HG03159 (cell line): Measurements from ENCODE around the gene ZNF860.

Experiments used
- ATAC-seq: cut with Tn5 transposase; IDR thresholded peaks from one replicate; pipeline ENCODE4 v1.9.1; 2021; ENCODE audit warnings: mild to moderate bottlenecking, moderate library complexity; ENCODE audit not compliant: unreplicated experiment

ZNF860 gene

DNA sequence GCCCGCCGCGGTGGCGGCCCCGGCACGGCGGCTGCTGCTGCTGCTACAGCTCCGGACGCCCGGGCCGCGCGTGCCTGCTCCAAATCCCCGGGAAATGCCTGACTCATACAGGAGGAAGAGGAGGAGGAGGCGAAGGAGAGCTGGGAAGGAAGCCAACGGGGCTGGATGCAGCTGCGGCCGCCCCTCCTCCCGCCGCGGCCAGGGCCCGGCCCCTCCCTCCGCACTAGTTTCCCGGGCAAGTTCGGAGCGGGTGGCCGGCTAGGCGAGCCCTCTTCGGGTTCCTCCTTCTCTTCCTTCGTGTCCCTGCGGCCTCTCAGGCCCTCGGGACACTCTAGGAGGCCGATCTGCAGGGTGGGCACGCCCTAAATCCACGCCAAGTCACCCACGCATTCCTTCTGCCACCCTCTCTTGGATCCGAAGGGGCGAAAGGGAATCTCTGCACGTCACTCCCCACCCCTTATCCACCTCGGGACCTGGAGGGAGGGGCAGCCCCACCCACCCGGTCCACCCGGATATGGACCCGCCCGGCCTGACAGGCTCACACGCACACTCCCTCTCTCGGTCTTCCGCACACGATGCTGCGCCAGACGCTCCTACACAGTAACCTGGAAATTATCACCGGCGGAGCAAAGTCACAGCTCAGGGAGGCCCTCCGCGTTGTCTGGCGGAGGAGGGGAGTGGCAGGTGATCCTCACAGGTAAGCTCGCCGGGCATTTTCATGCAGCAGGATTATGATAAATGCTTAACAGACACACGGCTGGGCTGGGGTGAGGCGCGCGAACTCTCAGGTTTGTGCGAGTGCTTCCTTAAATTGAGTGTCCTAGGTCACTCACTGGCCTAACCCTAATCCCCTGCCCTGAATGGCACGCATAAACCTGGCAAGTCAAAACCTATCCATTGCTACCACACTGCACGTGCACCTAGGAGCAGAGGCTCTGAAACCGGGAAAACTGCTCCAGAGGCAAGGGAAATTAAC, at the start of gene ZNF860, which contains the start of gene OSBPL10:
Gene ZNF860, plus strand, starts transcription at position 545 of the 976 bp plus-strand sequence. CDS start 7,330 bp downstream, outside the sequence.
Gene OSBPL10, minus strand, starts transcription at position 57 of the 976 bp plus-strand sequence. CDS start 83 bp downstream, outside the sequence.
- ATAC-seq: peak; percentile 25

DNA sequence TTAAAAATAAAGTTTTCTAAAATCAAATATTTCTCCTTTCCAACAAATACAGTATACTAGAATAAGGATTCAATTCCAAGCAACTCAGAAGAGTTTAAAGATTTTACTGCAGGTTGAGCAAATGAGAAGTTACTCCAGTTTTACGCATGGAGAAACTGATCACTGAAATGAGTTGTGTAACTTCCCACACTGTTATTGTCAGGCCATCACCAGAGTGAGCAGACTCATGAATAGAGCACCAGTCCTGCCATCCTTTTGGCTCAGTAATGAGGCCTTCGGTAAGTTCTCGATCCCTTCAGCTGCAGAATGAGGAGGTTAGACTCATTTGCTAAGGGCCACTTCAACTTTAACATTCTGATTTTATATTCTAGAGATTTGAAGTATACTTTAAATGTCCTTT, 48.6 kb upstream of the ZNF860 start:
- ATAC-seq: no peak

GRCh38 chr3:31934018-31934417, 47.5 kb upstream of the ZNF860 start:
- no peak for ATAC-seq

DNA sequence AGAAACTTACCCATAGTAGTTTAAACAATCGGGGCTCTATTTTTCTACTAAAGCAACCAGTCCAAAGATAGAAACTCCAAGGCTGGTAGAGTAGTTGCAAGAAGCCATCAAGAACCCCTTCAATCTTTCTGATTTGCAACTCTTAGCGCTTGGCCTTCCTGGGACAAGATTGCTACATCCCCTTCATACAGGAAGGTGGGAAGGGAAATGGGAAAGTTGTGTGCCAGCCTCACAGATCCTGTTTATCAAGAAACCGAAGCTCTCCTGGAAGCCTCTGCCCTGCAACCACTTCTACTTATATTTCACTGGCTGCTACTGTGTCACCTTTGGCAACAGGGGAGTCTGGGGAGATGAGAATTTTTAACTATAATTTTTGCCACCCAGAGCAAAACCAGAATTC, 46.7 kb upstream of the ZNF860 start:
- ATAC-seq: no peak

GRCh38 chr3:31936420-31937060, 45.0 kb upstream of the ZNF860 start:
- no peak for ATAC-seq

DNA sequence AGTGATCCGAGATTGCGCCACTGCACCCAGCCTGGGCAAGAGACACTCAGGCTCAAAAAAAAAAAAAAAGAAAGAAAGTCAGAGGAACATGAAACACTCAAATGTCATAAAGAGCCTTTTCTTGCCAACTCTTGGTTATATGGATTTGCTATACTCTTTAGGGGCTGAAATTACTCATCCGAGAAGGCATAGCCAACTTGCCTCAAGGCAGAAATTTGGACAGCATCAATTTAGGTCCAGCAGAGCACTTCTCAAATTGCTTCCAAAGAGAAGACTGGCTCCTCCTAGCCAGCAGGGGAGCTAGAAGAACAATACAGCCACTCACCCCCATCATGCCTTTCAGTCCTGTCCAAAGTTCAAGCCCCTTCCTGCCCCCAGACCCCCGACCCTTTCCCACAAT, 44.3 kb upstream of the ZNF860 start:
- no peak for ATAC-seq

DNA sequence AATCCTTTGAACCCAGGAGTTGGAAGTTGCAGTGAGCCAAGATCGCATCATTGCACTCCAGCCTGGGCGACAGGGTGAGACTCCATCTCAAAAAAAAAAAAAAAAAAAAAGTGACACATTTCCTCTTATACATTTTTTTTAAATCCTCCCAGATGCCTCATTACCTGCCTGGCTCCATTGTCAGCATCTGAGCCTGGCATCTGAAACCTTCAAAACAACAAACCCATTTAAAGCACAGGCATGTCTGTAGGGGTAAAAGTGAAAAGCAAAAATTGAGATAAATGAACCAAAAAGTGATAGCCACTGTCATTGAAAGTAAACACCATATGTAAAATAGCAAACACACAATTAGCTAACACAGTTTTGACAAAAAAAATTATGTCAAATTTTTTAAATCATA, 39.1 kb upstream of the ZNF860 start:
- no peak for ATAC-seq

DNA sequence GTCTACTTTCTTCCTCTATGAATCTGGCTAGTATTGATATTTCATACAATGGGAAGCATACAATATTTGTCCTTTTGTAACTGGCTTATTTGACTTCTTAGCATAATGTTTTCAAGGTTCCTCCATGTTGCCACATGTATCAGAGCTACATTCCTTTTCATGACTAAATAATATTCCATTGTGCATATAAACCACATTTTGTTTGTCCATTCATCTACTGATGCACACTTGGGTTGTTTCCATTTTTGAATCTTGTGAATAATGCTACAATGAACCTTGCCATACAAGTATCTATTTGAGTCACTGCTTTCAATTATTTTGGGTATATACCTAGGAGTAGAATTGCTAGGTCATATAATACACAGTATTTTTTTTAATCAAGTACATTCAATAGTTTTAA, 38.5 kb upstream of the ZNF860 start:
- ATAC-seq: no peak

DNA sequence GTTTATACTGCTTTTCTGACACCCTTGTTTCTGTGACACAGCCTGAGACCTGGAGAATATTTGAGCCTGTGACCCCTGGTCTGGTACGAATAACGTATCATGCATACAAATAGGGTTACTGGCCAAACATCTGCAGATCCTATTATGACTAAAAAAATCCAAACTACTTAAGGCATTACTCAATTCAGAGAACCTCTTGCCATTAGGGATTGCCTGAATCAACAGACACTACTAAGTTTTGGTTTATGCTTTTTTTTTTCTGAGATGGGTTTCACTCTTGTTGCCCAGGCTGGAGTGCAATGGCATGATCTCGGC, 35.9 kb upstream of the ZNF860 start:
- ATAC-seq: no peak

GRCh38 chr3:31946484-31947081, 35.0 kb upstream of the ZNF860 start:
- no peak for ATAC-seq

- no peak for ATAC-seq
These were observed 34.4 kb upstream of the ZNF860 start for GRCh38 chr3:31947162-31947561.

- ATAC-seq: no peak
These were observed 33.9 kb upstream of the ZNF860 start for GRCh38 chr3:31947671-31948091.

GRCh38 chr3:31948280-31948679, 33.3 kb upstream of the ZNF860 start:
- no peak for ATAC-seq

GRCh38 chr3:31952205-31952604, 29.3 kb upstream of the ZNF860 start:
- peak; percentile 92 for ATAC-seq

DNA sequence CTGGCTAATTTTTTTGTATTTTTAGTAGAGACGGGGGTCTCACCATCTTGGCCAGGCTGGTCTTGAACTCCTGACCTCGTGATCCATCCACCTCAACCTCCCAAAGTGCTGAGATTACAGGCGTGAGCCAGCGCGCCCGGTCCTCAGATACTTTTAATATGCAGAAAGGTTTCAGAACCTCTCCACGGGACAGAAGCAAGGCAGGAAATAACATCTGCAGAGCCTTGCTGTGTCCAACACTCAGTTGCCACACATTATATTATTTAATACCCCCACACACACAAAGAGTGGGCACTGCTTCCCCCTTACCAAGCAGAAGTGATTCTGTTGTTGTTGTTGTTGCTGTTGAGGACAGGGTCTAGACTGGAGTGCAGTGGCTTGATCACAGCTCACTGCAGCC, 28.5 kb upstream of the ZNF860 start:
- no peak for ATAC-seq

GRCh38 chr3:31953636-31954035, 27.9 kb upstream of the ZNF860 start:
- no peak for ATAC-seq

DNA sequence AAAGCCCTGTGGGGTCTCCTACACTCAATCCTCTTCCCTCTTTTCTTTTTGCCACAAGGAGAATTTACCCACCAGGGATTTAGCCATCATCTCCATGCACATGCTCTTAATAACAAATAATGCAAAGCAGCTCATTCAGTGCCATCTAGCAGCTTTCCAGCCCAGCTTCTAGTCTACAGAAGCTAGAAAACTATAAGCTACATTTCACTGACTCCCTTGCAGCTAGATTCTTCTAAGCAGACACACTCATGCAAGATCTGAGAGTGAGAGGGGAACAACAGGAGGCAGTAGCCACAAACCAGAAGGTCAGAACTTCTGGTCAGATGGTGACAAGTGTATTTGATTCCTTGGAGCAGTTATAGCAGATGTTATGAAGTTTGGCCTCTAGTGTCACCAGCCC, 26.0 kb upstream of the ZNF860 start:
- no peak for ATAC-seq

DNA sequence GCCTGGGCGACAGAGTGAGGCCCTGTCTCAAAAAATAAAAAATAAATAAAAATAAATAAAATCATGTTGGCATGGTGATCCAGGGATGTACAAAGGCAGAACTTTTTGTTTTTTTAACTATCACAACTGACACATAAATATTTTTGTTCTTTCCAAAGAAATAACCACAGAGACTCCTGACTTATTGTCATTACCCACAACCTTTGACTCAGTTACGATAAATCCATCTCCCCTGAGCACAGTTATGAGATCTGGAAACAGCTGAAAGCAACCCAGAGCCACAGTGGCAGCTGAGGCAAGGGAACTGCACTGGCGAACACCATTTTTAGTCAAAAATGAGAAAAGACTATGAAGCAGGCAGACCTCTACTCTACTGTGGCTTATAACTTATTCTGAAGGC, 24.4 kb upstream of the ZNF860 start:
- ATAC-seq: no peak

DNA sequence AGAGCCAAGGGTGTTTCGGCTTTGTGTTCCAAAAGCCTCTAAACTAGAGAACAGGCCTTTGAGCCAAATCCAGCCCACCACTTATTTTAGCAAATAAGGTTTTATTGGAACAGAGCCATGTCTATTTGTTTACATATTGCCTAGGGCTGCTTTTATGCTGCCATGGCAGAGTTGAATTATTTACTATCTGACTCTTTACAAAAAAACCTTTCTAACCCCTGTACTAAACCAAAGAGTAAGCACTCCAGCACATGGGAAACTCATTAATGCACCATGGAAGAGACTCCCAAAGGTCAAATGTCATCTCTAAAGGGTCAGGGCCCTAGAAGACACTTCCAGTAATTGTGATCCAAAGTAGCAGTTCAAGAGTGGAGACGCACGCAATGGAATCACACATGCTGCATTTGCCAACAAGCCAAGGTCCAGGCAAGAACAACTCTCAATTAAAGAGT, 22.8 kb upstream of the ZNF860 start:
- no peak for ATAC-seq

DNA sequence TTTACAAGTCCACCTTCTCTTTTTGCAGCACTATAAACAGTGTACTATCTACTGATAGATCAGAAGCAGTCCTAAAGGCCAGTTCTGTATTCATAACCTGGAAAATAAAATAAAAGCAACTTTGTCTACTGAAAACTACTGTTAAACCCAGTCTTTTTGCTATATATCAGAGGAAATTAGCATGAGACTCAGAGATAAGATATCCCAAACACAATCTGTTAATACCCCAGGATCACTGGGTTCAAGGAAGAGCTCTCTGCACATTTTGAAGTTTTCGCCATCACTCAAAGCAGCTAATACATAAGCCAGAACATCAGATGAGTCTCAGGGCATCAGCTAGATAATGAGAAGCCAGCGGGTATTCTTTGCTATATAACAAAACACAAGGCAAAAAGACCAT, 22.3 kb upstream of the ZNF860 start:
- no peak for ATAC-seq

DNA sequence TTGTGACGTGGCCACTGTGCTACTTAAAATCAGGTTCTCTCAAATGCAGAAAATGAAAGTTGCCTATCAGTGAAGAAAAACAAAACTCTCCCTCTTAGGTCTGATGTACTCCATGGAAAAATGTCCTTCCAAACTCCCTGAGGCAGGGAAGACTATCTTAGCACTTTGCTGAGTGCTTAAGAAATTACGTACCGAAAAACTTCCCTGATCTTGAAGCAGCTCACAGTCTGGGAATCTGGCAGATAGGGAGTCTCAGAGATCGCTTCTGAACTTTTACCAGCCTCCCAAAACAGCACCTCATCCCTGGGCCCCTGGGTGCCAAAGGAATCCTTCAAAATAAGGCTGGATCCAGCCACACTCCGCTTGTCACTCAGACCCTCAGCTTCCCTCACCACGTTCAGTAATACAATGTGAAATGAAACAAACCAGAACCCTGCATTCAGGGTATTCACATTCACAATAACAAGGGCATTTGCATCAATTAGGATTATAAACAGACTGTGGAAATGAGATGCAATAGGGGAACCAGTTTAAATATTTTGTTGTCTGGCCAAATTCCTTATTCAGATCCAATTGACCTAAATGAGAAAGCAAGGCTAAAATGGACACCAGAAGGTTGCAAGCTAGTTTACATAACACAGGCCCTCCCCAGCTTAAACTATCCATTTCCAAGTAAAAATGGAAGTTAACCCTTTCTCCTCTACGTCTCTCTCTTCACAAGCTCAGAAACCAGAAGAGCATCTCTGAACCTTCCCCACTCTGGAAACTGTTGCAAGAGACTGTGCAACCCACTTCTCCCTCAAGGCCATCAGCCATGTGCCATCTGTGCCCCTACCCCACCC, 21.4 kb upstream of the ZNF860 start:
- ATAC-seq: peak; percentile 30
